ENCODE results near the gene NRP1.

DNA sequence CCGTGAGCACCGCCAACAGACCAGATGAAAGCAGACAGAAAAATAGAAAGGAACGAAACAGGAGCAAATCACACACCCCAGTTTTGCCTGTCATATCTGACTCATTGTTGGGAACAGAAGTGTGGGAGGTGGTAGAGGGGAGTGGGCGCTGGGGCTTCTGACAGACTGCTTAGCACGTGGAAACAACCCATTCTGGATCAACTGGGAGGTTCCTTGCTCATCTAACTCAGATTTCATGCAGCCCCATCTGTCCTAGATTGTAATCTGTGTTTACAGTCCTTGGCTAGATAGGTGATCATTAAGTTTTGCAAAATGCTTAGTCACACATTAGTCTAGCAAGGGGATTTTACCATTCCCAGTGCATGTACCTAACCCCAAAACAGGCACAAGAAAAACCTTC, 154.1 kb downstream of the NRP1 start:
- TF ChIP-seq, protein P1, sequence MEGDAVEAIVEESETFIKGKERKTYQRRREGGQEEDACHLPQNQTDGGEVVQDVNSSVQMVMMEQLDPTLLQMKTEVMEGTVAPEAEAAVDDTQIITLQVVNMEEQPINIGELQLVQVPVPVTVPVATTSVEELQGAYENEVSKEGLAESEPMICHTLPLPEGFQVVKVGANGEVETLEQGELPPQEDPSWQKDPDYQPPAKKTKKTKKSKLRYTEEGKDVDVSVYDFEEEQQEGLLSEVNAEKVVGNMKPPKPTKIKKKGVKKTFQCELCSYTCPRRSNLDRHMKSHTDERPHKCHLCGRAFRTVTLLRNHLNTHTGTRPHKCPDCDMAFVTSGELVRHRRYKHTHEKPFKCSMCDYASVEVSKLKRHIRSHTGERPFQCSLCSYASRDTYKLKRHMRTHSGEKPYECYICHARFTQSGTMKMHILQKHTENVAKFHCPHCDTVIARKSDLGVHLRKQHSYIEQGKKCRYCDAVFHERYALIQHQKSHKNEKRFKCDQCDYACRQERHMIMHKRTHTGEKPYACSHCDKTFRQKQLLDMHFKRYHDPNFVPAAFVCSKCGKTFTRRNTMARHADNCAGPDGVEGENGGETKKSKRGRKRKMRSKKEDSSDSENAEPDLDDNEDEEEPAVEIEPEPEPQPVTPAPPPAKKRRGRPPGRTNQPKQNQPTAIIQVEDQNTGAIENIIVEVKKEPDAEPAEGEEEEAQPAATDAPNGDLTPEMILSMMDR (IDR thresholded peaks at IDR 0.05; ENCODE audit: extremely low read depth in 1 of 2, insufficient read depth in 1 of 2, low read depth in 1 of 2, low read length in 2 of 2) = no peak
- no peak for TF ChIP-seq POLR2A (IDR thresholded peaks at IDR 0.05; ENCODE audit: low read depth, low read length)
- TF ChIP-seq POLR2AphosphoS5 (IDR thresholded peaks at IDR 0.05; ENCODE audit: insufficient read depth, low read depth, low read length) = no peak

Data from endothelial cell of umbilical vein (primary cell).